ENCODE data around the gene MYH10.

MYH10 gene

GRCh38 chr17:8500609-8501008, 129.9 kb downstream of the MYH10 start:
- no peak for DNase-seq (ENCODE audit: low spot score)
- in situ Hi-C loops (cut with MboI; ENCODE audit: low pct_unique_long_range_greater_than_20kb, low sequenced_read_pairs, unreplicated experiment): no loop called here
- TF ChIP-seq CTCF (IDR thresholded peaks at IDR 0.05; ENCODE audit: extremely low read depth, insufficient read depth, missing control alignments): no peak

- in situ Hi-C loops (cut with MboI; ENCODE audit: low pct_unique_long_range_greater_than_20kb, low sequenced_read_pairs, unreplicated experiment): no loop called here
- no peak for TF ChIP-seq CTCF (IDR thresholded peaks at IDR 0.05; ENCODE audit: extremely low read depth, insufficient read depth, missing control alignments)
- DNase-seq (ENCODE audit: low spot score): no peak
These were observed 130.9 kb downstream of the MYH10 start for GRCh38 chr17:8499614-8500013.

GRCh38 chr17:8499171-8499570, 131.4 kb downstream of the MYH10 start:
- in situ Hi-C loops (cut with MboI; ENCODE audit: low pct_unique_long_range_greater_than_20kb, low sequenced_read_pairs, unreplicated experiment): no loop called here
- no peak for DNase-seq (ENCODE audit: low spot score)
- TF ChIP-seq CTCF (IDR thresholded peaks at IDR 0.05; ENCODE audit: extremely low read depth, insufficient read depth, missing control alignments): no peak

GRCh38 chr17:8496081-8496480, 134.4 kb downstream of the MYH10 start:
- TF ChIP-seq CTCF (IDR thresholded peaks at IDR 0.05; ENCODE audit: extremely low read depth, insufficient read depth, missing control alignments): no peak
- in situ Hi-C loops (cut with MboI; ENCODE audit: low pct_unique_long_range_greater_than_20kb, low sequenced_read_pairs, unreplicated experiment): no loop called here
- DNase-seq (ENCODE audit: low spot score): no peak

GRCh38 chr17:8494506-8495111, 135.9 kb downstream of the MYH10 start:
- no peak for DNase-seq (ENCODE audit: low spot score)
- TF ChIP-seq CTCF (IDR thresholded peaks at IDR 0.05; ENCODE audit: extremely low read depth, insufficient read depth, missing control alignments): no peak
- in situ Hi-C loops (cut with MboI; ENCODE audit: low pct_unique_long_range_greater_than_20kb, low sequenced_read_pairs, unreplicated experiment): no loop called here

GRCh38 chr17:8494021-8494420, 136.5 kb downstream of the MYH10 start:
- DNase-seq (ENCODE audit: low spot score): no peak
- no peak for TF ChIP-seq CTCF (IDR thresholded peaks at IDR 0.05; ENCODE audit: extremely low read depth, insufficient read depth, missing control alignments)
- in situ Hi-C loops (cut with MboI; ENCODE audit: low pct_unique_long_range_greater_than_20kb, low sequenced_read_pairs, unreplicated experiment): no loop called here

- no peak for DNase-seq (ENCODE audit: low spot score)
- no peak for TF ChIP-seq CTCF (IDR thresholded peaks at IDR 0.05; ENCODE audit: extremely low read depth, insufficient read depth, missing control alignments)
- in situ Hi-C loops (cut with MboI; ENCODE audit: low pct_unique_long_range_greater_than_20kb, low sequenced_read_pairs, unreplicated experiment): no loop called here
These were observed 138.4 kb downstream of the MYH10 start for GRCh38 chr17:8492121-8492520.

Measured in GM13977 (cell line).